ENCODE measurements around the gene DVL1. TPM values are rescaled to one million over a fixed set of nuclear protein-coding genes. Genes with fewer than 3 reads are reported as not detected.

The DVL1 gene
- total and polyA plus RNA-seq, 2 of the 13 experiments (the other 11 are each of a cell fraction or from before 2014, with no cell fraction given) = 30.8 to 60.4 TPM

- TF ChIP-seq TCF12 (IDR thresholded peaks at IDR 0.05) (no peak), TCF12 (CRISPR knock-in tag; IDR thresholded peaks at IDR 0.05) (peak; percentile 76), SATB2 (CRISPR knock-in tag; IDR thresholded peaks at IDR 0.05) (0 out of 2 replicates have a peak, but pooled peaks have one; percentile 25), SMC3 (IDR thresholded peaks at IDR 0.05; ENCODE audit: low read length) (no peak; the same call in 1 of the 2 replicates), KDM1A (CRISPR knock-in tag; IDR thresholded peaks at IDR 0.05) (no peak; the same call in 1 of the 2 replicates), E2F5 (CRISPR knock-in tag; conservative IDR thresholded peaks at IDR 0.05) (peak; percentile 79; the same call in 1 of the 2 replicates), POLR2AphosphoS5 (IDR thresholded peaks at IDR 0.05; ENCODE audit: low read depth, low read length) (peak; percentile 62; the same call in 1 of the 2 replicates), TEAD2 (CRISPR knock-in tag; IDR thresholded peaks at IDR 0.05) (no peak), NFIB (CRISPR knock-in tag; IDR thresholded peaks at IDR 0.05; ENCODE audit: borderline replicate concordance) (no peak), ZSCAN21 (CRISPR knock-in tag; IDR thresholded peaks at IDR 0.05; ENCODE audit: borderline replicate concordance) (peak; percentile 90; the same call in 1 of the 2 replicates), MAZ (IDR thresholded peaks at IDR 0.05; ENCODE audit: borderline replicate concordance, low read depth, low read length) (peak; percentile 98), MAZ (CRISPR knock-in tag; IDR thresholded peaks at IDR 0.05; ENCODE audit: low read depth) (peak; percentile 99), ZNF10 (CRISPR knock-in tag; IDR thresholded peaks at IDR 0.05; ENCODE audit: borderline replicate concordance, low read depth) (peak; percentile 51; the same call in 1 of the 2 replicates), ZNF598 (CRISPR knock-in tag; IDR thresholded peaks at IDR 0.05; ENCODE audit: borderline replicate concordance) (peak; percentile 93), SOX5 (CRISPR knock-in tag; IDR thresholded peaks at IDR 0.05; ENCODE audit: borderline replicate concordance) (peak; percentile 76; the same call in 1 of the 2 replicates), ETS1 (CRISPR knock-in tag; IDR thresholded peaks at IDR 0.05) (no peak), ZNF276 (CRISPR knock-in tag; IDR thresholded peaks at IDR 0.05; ENCODE audit: low read depth) (peak; percentile 79; the same call in 1 of the 2 replicates), PATZ1 (CRISPR knock-in tag; IDR thresholded peaks at IDR 0.05) (peak; percentile 94), MZF1 (CRISPR knock-in tag; IDR thresholded peaks at IDR 0.05; ENCODE audit: borderline replicate concordance) (no peak), ZNF629 (CRISPR knock-in tag; conservative IDR thresholded peaks at IDR 0.05) (no peak; the same call in 1 of the 2 replicates), TCF7 (IDR thresholded peaks at IDR 0.05; ENCODE audit: low read depth) (no peak), HDAC6 (IDR thresholded peaks at IDR 0.05; ENCODE audit: low read depth, low read length) (no peak), ZNF746 (CRISPR knock-in tag; IDR thresholded peaks at IDR 0.05) (peak; percentile 63), NR3C1 (CRISPR knock-in tag; IDR thresholded peaks at IDR 0.05) (no peak), HHEX (CRISPR knock-in tag; IDR thresholded peaks at IDR 0.05) (no peak), ZBTB1 (CRISPR knock-in tag; IDR thresholded peaks at IDR 0.05; ENCODE audit: borderline replicate concordance) (0 out of 2 replicates have a peak, but pooled peaks have one; percentile 81)
These were observed 25.9 kb upstream of the DVL1 start, which contains the start of gene AURKAIP1 (continued) for GRCh38 chr1:1374929-1375662.

Data from HepG2 (cell line).